Activated T-cell treated with anti-CD3 and anti-CD28 coated beads for 24 hours (primary cell): ENCODE measurements around the gene PON2.
A peak's percentile ranks its signal among the peaks of the same experiment; 100 is the strongest.
"Not testable (repeated sequence)": the region's sequence is repeated elsewhere in the genome, so short reads cannot be mapped to it uniquely, and the experiment has no call there.

ENCODE experiments used
- DNase-seq: peaks from one replicate; pipeline ENCODE4 v3.0.0-alpha.2; 2020; ENCODE audit warnings: low read depth

Gene PON2

DNA sequence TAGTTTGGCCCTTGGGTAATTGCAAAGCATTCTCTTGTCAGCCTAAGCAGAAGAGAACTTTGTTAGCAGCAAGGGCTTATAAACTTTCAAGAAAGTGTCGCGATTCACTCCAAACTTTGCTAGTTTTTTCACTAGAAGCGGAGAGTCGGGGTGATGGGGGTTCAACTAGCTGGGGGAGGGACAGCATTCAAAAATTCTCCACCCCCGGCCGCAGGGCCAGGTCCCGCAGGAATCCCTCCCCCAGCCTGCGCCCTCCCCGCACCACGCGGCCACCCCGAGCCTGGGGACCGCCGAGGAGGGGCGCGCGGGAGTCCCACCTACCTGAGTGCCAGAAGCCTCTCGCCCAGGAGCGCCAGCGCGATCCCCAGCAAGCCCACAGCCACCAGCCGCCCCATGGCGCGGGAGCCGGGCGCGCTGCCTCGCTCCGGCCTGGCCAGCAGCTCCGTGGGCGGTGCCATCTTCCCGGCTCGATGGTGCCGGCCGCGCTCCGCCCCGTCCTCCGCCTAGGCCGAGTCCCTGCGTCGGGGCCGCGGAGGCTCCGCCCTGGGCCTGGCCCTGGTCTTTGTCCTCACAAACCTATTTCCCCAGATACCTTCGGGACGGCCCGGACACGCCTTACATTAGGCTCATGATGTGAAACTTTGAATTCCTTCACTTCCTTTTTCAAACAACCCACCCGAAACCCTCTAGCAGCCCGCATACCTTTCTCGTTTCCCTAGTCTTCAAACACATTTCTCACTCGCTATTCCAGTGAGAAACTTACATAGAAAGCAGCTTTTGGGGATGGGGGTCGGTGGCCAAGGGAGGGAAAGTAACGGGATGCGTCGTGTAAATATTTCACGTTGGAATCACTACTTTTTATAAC, at the start of gene PON2:
Gene PON2 (minus strand): TSS at position 472 of the 865 bp plus-strand sequence. CDS start 77 bp downstream, at position 395.
- DNase-seq: peak; percentile 10

DNA sequence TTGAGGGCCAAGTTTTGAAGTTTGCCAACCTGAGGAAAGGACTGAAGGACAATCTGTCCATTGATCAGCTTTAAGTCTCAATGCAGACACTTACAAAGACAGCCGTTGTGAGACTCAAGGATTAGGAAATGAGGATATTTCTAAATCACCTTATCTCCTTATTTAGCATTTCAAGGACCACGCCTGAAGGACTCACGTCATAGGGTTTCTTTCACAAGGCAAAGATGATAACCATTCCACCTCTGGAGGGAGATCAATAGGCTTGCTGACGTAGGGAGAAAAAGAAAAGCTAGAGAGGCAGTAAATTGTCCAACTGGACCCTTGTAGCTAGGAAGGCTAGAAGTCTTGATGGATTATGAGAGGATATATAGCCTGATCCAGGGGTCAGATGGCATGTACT, 47.6 kb upstream of the PON2 start:
- DNase-seq: no peak

DNA sequence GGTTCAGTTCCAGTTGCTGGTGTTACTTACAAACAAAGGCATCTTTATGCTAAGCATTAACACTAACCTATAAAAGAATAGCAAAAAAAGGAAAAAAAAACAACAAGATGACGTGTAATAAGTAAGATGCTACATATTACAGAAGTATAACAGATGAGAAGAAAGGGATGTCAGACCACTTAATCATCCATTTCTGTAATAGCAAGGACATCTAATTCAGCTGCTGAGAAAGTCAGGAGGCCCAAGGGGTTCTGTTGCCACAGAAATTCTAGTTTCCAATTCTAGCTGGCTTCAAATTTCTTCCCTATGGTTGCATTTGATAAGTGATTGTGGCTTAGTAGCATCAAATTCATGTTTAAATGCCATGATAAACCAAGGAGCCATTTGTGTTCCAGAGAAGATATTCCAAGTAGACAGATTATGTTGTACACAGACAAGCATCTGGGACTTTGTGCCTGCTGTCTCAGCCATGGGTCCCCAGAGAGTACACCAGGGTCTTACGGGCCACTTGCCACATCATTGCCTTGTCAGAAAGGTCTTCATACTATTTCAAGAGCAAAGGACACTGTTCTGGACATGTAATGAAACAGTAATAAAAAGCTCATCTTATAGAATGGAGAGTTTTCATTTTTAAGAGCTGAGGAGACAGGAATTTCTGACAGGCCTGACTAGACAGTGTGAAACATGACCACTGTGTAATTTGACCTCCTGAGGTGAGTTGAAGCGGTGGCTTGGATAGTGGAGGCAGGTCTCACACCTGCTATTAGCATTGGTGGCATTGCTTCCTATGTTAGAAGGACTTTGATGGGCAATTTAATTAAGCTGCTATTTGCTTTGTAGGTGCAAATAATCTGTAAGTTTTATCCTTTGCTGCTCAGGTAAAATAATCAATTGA, 46.7 kb upstream of the PON2 start:
- no peak for DNase-seq

DNA sequence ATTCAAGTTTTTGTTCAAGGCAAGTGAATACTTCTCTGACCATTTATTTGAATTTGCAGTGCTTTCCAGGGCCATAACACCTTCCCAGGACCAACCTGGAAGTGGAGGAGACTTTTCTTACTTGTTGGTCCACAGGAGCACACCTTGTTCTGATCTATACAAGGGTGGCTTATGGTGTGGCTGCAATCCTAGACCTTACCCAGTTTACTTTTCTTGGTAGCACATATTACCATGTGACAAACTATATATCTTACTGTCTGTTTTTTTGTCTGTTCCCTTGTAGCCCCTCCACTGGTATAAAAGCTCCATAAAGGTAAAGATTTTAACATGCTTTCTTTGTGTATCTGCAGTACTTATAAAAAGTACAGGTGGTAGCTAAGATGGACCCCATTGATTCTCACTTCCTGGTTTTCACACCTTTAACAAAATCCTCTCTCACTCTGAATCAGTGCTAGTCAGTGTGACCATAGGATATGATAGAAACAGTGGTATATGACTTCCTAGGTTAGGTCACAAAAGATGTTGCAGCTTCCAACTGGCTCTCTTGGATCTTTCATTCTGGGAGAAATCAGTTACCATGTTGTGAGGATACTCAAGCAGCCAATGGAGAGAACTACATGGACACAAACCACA, 45.3 kb upstream of the PON2 start:
- DNase-seq: no peak

DNA sequence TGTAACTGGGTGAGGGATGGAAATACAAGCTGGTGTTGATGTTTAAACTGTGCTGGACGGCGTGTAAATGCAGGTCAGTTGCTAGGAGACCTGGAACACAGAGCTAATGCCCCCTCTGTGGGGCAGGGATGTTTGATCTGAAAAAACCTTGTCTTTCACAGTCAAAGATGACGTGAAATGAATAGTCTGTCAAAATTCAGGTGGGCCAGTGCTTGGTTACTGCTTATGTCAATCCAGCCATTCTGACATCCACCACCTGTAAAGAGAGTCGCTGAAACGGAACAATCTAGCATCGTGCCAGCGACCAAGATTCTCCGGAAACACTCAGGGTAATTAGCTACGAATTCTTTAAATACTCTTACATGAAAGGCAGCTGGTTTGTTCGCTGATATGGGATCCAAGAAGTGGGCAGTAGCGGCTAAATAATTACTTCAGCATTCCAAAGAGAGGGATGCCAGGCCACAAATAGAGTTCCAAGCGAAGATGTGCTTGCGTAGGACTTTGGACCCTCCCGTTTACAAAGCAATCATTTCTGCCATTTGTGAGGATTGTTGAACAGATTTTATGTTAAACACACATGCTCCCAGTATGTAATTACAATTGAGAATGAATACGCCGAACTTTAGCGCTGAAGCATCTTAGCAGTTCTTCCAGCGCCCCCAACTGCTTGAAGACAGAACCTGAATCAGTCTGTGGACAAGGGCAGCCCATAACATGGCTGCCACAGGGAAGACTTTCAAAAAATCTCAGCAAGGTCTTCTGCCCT, 43.6 kb upstream of the PON2 start:
- DNase-seq: no peak

DNA sequence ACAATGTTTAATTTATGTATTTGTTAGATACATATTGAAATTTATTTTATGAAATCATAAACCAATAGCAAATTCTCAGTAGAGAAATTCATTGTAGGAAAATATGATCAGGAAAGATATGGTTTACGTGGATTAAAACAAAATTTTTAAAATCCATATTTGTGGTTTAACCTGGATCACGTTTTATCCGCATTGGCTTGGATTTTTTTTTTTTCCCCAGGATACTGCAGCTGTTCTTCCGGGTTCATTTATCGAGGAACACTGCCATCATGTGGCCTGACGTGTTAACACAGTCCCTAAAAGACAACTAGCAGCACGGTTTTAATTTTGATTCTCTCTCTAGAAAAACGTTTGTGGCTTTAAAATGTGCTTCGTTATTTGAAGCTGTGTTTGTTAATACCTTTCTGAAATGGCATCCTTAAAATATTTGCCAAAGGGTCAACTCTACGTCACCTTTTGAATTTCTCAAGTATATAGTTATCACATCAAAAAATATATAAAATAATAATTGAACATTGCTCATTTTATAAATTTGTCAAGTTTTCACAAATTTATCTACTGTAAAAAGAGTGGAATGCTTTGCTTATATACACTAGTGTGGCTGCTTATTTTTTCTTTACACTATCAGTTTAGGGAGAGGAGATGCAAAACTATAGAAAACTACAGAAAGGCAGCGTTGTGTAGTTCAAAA, 42.2 kb upstream of the PON2 start:
- peak; percentile 35 for DNase-seq

DNA sequence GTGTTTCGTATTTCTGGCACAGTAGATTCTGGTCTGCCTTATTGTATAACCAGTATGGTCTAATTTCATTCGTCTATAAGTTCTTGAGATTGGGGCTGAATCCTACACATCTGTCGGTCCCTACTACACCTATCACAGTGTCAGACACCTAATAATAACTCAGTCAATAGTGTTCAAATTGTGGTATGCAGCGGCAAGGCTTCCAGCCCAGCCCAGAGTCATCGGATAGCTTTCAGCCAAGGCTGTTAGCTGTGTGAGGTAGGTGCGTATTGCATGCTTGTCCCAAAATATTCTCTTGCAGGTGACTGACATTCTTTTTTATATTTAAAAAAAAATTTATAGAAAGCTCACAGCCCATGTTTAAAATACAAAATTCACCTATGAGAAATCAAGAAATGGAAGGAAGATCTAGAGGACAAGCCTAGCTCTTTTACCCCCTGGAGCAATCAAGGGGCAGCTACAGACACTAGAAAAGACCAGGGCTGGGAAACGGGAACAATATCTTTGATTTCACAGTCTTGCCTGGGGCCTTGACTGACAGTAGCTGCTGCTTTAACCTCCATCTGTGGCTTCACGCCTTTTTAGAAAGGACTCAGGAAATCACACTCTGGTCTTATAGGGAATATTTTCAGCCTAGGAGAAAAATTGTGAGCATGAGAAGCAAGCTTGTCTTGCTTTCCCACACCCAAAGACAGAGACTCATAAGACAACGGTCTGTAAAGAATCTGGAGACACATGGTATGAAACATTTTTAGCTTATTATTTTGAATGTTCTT, 41.4 kb upstream of the PON2 start:
- no peak for DNase-seq

DNA sequence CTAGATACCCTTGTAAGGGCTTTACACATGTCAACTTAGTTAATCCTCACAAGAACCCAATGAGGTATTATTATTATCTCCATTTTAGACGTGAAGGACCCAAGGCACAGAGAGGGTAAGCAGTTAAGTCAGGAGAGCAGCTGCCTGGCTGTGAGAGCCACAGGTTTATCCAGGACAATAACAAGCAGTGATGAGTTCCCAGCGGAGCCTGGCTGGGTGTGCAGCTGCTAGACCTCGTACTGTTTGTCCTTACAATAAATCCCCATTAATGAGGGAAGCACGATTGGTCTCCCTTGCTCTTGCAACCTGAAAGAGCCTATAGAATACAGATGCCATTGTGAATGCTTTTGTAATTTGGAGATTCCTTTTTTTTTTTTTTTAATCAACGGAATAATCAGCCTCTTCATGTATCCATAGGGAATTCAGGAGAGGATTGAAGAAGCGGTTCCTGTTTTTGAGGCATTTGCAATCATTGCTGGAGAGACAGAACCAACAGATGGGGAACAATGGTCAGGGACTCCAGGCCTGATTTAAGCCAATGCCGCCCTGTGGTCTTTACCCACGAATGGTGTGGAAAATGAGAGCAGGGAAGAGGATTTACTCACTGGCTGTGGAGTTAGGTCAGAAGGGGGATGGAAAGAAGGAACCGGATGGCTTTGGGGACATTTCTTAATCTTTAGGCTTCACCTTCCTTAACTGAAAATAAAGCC, 38.6 kb upstream of the PON2 start:
- no peak for DNase-seq

DNA sequence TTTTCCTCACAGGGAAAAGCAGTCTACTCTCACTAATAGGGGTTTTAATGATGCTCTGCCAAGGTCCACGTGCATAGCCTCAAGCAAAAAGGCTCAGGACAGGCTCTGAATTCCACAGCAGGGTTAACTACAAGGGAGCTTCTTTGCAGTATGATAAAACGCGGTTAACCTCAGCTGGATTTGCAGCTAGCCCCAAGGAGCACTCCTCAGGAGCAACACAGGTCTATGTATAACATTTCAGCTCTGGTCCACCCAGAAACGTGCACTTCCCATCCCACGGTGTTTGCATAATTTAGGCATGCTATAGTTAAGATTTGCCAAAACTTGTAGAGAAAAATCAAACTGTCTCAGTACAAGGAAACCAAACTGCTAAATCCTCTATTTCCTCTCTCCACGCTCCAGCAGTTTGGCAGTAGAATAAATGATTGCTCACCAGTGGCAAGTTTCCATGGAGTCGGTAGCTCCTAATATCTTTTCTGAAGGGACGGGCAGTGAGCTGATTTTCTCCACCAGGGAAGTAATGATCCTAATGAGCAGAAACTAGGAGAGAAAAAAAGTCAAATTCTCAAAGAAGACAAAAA, 37.8 kb upstream of the PON2 start:
- no peak for DNase-seq

DNA sequence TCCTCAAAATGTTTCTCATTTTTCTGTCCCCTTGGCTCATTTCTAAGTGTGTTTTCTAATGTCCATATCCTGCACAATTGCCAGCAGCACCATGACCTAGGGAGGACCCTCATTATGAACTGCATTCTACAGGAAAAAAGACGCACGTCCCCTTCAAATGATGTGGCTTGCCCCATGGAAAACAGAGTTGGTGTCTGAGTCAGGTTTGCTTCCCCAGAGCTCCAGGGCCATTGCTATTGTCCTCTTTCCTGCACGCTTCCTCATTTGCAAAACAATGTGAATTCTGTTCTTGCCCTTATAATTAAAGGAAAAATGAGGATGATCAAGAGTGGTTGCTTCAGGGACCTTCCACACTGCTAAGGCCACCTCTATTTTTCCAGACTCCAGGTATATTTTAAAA, 36.2 kb upstream of the PON2 start:
- no peak for DNase-seq

DNA sequence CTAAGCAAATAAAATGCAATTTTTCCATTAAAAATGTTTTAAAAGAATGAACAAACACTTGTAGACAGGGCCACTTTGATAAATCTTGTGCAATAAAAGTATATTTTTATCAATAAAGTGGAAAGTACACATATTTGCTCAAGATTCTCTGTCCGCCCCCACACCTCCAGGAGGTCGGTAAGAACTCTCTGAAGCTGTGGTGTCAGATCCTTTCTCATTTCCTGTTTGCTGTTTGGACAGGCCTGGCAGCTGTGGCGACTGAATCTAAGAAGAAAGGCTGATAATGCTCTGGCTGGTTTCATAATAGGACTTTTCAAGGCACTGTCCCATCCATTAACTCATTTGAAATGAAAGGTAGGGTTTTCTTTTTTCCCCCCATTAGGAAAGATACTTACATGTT, 35.6 kb upstream of the PON2 start:
- DNase-seq: no peak

DNA sequence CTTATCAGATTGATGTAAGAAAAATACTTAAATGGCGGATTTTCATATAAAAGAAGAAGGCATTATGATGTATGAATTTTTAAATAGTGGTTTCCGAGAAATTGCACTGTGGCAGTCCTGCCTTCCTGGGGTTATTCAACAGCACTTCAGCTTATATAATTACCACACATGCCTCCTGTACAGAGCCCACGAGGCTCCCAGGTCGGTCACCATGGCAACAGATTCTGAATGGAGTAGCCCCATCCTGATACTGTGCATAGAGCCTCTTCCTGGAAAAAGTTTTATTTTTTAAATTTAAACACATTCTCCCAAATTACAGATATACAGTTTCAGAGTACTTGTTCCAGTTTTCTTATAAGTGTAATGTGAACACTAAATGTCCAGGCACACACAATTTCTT, 35.0 kb upstream of the PON2 start:
- DNase-seq: no peak

DNA sequence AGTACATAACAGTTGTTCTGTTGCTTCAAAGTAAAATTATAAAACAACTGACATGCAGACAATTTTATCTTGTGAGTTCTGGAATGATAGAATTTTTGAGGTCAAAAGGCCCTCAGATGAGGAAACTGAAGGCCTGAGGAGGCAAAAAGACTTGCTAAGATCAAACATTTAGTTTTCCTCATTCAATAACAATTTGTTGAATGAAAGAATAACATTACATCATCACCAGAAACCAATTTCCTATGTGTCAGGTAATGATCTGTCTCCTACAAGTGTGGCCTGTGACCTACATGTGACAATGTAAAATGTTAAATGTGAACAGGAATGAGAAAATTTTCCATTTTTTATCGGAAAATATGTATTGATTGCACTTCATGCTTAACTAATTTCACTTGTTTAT, 34.4 kb upstream of the PON2 start:
- no peak for DNase-seq

DNA sequence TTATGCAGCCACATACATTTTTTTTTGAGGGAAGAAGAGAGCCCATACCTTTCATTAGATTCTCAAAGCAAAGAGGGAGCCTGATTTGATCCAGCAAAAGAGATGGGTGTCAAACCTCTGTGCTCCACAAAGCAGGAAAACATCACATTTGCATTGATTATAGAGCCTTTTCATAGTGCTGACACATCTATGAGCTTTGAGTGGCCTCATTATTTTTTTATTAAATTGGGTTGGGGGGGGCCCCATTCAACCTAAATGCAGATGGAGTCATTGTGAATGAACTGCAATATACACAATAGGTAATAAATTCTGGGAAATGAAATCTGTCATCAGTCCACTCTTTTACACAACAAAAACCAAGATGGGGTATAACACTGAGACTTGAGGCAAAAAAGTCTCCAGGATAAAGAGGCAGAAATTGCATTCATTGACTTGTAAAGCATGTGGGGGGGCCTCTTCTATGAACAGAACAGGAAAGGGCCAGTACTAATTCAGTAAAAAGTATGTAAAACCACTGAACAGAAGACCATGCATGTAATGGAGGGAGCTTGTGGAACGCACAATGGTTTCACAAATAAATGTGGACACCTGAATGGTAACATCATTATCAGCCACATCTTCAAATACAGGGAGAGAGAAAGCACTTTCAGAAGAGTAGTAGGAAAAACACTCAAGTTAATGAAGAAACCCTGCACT, 33.2 kb upstream of the PON2 start:
- DNase-seq: no peak

DNA sequence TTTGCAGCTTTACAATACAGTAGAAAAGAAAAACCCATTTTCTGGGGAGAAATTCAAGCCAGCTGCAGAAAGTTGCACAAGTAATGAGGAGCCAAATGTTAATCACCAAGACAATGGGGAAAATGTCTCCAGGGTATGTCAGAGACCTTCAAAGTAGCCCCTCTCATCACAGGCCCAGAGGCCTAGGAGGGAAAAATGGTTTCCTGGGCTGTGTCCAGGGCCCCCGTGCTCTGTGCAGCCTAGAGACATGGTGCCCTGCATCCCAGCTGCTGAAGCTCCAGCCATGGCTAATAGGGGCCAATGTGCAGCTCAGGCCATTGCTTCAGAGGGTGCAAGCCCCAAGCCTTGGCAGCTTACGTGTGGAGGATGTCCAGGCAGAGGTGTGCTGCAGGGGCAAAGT, 25.8 kb upstream of the PON2 start:
- not testable (repeated sequence) for DNase-seq

DNA sequence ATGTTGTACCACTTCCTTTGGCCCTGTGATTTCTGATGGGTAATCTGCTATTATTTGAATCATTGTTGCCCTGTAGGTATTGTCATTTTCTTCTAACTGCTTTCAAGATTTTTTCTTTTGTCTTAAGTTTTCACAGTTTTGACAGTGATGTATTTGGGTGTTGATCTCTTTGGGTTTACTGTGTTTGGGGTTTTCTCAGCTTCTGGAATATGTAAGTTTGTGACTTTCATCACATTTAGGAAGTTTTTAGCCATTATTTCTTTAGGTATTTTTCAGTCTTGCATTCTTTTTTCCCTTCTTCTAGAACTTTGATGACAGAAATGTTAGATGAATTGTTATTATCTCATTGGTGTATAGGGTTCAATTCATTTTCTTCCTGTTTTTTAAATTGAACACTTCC, 23.1 kb upstream of the PON2 start:
- DNase-seq: no peak

DNA sequence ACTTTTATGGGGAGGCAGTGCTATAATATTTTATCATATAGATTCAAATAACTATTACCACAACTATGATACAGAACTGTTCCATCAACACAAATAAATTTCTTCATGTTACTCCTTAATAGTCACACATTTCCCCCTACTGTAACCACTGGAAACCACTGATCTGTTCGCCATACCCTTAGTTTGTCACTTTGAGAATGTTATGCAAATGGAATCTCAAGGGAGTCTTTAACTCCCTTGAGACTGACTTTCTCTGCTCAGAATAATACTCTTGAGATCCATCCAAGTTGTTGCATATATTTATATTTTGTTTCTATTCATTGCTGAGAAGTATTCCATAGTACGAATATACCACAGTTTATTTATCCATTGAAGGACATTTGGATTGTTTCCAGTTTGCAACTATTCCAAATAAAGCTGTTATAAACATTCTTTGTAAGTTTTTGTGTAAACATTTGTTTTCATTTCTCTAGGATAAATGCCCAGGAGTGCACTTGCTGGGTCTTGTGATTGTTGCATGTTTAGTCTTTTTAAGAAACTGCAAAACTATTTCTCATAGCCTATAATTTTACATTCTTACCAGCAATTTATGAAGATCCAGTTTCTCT, 19.7 kb upstream of the PON2 start:
- DNase-seq: no peak

DNA sequence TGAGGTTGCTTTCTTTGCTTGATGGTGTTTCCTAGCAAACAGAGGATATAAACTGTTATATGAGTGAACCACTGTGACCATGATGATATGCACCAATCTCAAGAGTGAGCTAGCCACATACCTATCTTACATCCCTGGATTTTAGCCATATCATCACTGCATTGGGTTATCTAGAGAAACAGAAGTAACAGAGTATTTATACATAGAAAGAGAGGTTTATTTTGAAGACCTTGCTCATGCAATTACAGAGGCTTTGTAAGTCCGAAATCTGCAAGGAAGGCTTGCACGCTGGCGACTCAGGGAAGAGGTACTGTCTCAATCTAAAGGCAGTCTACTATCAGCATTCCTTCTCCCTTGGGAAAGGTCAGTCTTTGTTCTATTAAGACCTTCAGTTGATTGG, 11.8 kb upstream of the PON2 start:
- DNase-seq: no peak
